GF-D8 (cell line): Measurements from ENCODE around the gene SCN2B.
A peak's percentile ranks its signal among the peaks of the same experiment; 100 is the strongest.

Experiments used
- DNase-seq: peaks from one replicate; lab custom pipeline; 2025; lab: John Stamatoyannopoulos, UW

SCN2B gene

GRCh38 chr11:118152552-118153471, 23.6 kb downstream of the SCN2B start, which contains the start of gene SCN4B:
SCN4B (minus strand) TSS chr11:118152823; CDS start chr11:118152673, 150 bp downstream.
- DNase-seq = no peak

- DNase-seq = no peak
These were observed 24.4 kb downstream of the SCN2B start for GRCh38 chr11:118152020-118152551.

GRCh38 chr11:118151431-118151830, 25.0 kb downstream of the SCN2B start:
- no peak for DNase-seq

- DNase-seq = no peak
These were observed 26.9 kb downstream of the SCN2B start for GRCh38 chr11:118149493-118149892.

GRCh38 chr11:118148856-118149255, 27.6 kb downstream of the SCN2B start:
- no peak for DNase-seq

- no peak for DNase-seq
These were observed 28.2 kb downstream of the SCN2B start for GRCh38 chr11:118148240-118148639.

- no peak for DNase-seq
These were observed 28.9 kb downstream of the SCN2B start for GRCh38 chr11:118147502-118147901.

GRCh38 chr11:118146554-118146953, 29.9 kb downstream of the SCN2B start:
- DNase-seq = no peak

- DNase-seq = peak; percentile 52
These were observed 30.9 kb downstream of the SCN2B start for GRCh38 chr11:118145285-118146227.

- DNase-seq = no peak
These were observed 31.9 kb downstream of the SCN2B start for GRCh38 chr11:118144301-118145268.

GRCh38 chr11:118143661-118144185, 32.7 kb downstream of the SCN2B start:
- no peak for DNase-seq

GRCh38 chr11:118142809-118143208, 33.6 kb downstream of the SCN2B start:
- peak; percentile 74 for DNase-seq

- no peak for DNase-seq
These were observed 34.4 kb downstream of the SCN2B start for GRCh38 chr11:118142081-118142480.

GRCh38 chr11:118139578-118139977, 36.9 kb downstream of the SCN2B start:
- no peak for DNase-seq

GRCh38 chr11:118138839-118139420, 37.5 kb downstream of the SCN2B start:
- no peak for DNase-seq

- no peak for DNase-seq
These were observed 39.6 kb downstream of the SCN2B start for GRCh38 chr11:118136801-118137200.

- DNase-seq = no peak
These were observed 40.1 kb downstream of the SCN2B start for GRCh38 chr11:118136341-118136740.

GRCh38 chr11:118135796-118136165, 40.7 kb downstream of the SCN2B start:
- no peak for DNase-seq

- DNase-seq = no peak
These were observed 41.2 kb downstream of the SCN2B start for GRCh38 chr11:118135051-118135795.

GRCh38 chr11:118133816-118134215, 42.6 kb downstream of the SCN2B start:
- DNase-seq = no peak
